GM19238 (cell line): Measurements from ENCODE around the gene CEACAM20.
"Not testable (repeated sequence)": the region's sequence is repeated elsewhere in the genome, so short reads cannot be mapped to it uniquely, and the experiment has no call there.

Experiments
- DNase-seq: peaks from one replicate; pipeline ENCODE4 v3.0.0; 2011; ENCODE audit warnings: low spot score; ENCODE audit not compliant: insufficient read length

Gene CEACAM20

DNA sequence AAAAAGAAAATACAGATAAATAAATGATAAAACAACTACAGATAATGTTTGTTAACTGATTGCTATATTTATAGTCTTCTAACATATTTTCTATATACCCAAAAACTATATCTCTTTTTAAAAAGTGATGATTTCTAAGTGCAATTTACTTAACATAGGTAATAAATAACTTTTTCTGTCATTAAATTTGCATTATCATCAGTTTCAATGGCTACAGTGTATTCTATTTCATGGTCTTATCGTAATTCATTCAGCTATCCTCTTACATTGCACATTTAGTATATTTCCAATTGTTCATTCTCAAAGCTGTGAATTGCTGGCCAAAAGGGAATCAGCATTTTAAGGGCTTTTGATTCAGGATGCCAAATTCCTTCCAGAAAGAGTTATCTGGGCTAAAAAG, 32.8 kb downstream of the CEACAM20 start:
- no peak for DNase-seq

GRCh38 chr19:44476559-44477408, 52.7 kb downstream of the CEACAM20 start:
- DNase-seq: no peak

GRCh38 chr19:44468730-44469129, 60.7 kb downstream of the CEACAM20 start:
- not testable (repeated sequence) for DNase-seq

- DNase-seq: not testable (repeated sequence)
Measured at GRCh38 chr19:44462600-44463286, 66.7 kb downstream of the CEACAM20 start.
